Suprapubic skin (tissue), 4 donors: ENCODE measurements around the gene ASB18. TPM values are rescaled to one million over a fixed set of nuclear protein-coding genes. Genes with fewer than 3 reads are reported as not detected.

Experiments used
- DNase-seq, 2 donors: peaks; one replicate each; pipeline ENCODE4 v3.0.0-alpha.2; 2019; ENCODE audit warnings: low spot score in 2 of 2
- H3K27ac ChIP-seq: fragments of 200-600 bp; sonication (generic); one replicate; pipeline ENCODE4 v1.5.1; 2019
- H3K27me3 ChIP-seq: fragments of 200-600 bp; sonication (generic); one replicate; pipeline ENCODE4 v1.5.1; 2019
- H3K36me3 ChIP-seq: fragments of 200-600 bp; sonication (generic); one replicate; pipeline ENCODE4 v1.5.1; 2019
- H3K4me1 ChIP-seq: fragments of 200-600 bp; sonication (generic); one replicate; pipeline ENCODE4 v1.5.1; 2019
- H3K4me3 ChIP-seq: fragments of 200-600 bp; sonication (generic); one replicate; pipeline ENCODE4 v1.5.1; 2019; ENCODE audit warnings: mild to moderate bottlenecking
- H3K9me3 ChIP-seq: fragments of 200-600 bp; sonication (generic); one replicate; pipeline ENCODE4 v1.5.1; 2019
- CTCF ChIP-seq, 2 donors: fragments of 200-600 bp in 1 of 2; fragments of 450-650 bp in 1 of 2; sonication (generic) in 1 of 2; IDR thresholded peaks; one replicate each; pipeline ENCODE4 v1.5.1; 2016 to 2019; ENCODE audit warnings: antibody characterized with exemption in 2 of 2, mild to moderate bottlenecking in 1 of 2, moderate library complexity in 1 of 2
- EP300 ChIP-seq: sonication (generic); formaldehyde crosslinking; IDR thresholded peaks from one replicate; pipeline ENCODE4 v1.6.1; 2017; ENCODE audit warnings: antibody characterized with exemption
- POLR2A ChIP-seq, 2 donors: fragments of 450-650 bp; IDR thresholded peaks; one replicate each; pipeline ENCODE4 v1.6.1; 2017; ENCODE audit warnings: antibody characterized with exemption in 2 of 2, mild to moderate bottlenecking in 2 of 2, moderate library complexity in 2 of 2
- POLR2AphosphoS5 ChIP-seq, 3 donors: sonication (generic); formaldehyde crosslinking; IDR thresholded peaks; one replicate each; pipeline ENCODE4 v1.6.1; 2017; ENCODE audit warnings: antibody characterized with exemption in 3 of 3
- WGBS: methylation state at CpG from one replicate; pipeline ENCODE4 v1.1.5; 2018; 5-methylcytosine and 5-hydroxymethylcytosine counted together
- total RNA-seq, 4 donors: library from RNA; depleted of rRNA; stranded (reverse); fragments of >200 nt; gene quantifications; one replicate each; pipeline ENCODE4 v1.1.0, GENCODE V29; 2016

Gene ASB18
- total RNA-seq, 4 donors from 2014 or later: 0.13 TPM; not detected in 3

- TF ChIP-seq CTCF (IDR thresholded peaks at IDR 0.05) (no peak), POLR2AphosphoS5 (IDR thresholded peaks at IDR 0.05) (no peak), EP300 (no peak), POLR2A (IDR thresholded peaks at IDR 0.05) (no peak)
- H3K36me3 ChIP-seq: no peaks in the 10 kb centered on the region
- no peak overlapping the region for H3K4me3 ChIP-seq
- no peak overlapping the region for H3K27ac ChIP-seq
- H3K27me3 ChIP-seq: peaks cover 62% of the 10 kb centered on the region
- H3K9me3 ChIP-seq: no peaks in the 10 kb centered on the region
- no peaks in the 10 kb centered on the region for H3K4me1 ChIP-seq
- DNase-seq: no peak
- 70% methylated on average over 6 of the region's 6 CpGs for WGBS
Observed at GRCh38 chr2:236257575-236257974, 6.6 kb downstream of the ASB18 start.

GRCh38 chr2:236257136-236257535, 7.1 kb downstream of the ASB18 start:
- Histone ChIP-seq H3K4me3 (no peak overlapping the region), H3K27me3 (peaks cover 61% of the 10 kb centered on the region), H3K9me3 (no peaks in the 10 kb centered on the region), H3K36me3 (no peaks in the 10 kb centered on the region), H3K4me1 (no peaks in the 10 kb centered on the region), H3K27ac (no peak overlapping the region)
- DNase-seq: no peak
- WGBS: 60% methylated on average over 8 of the region's 8 CpGs
- TF ChIP-seq POLR2AphosphoS5 (IDR thresholded peaks at IDR 0.05): no peak
- no peak for TF ChIP-seq CTCF (IDR thresholded peaks at IDR 0.05)
- TF ChIP-seq POLR2A (IDR thresholded peaks at IDR 0.05): no peak
- TF ChIP-seq EP300: no peak

- TF ChIP-seq EP300: no peak
- TF ChIP-seq CTCF (IDR thresholded peaks at IDR 0.05): no peak
- TF ChIP-seq POLR2A (IDR thresholded peaks at IDR 0.05): no peak
- TF ChIP-seq POLR2AphosphoS5 (IDR thresholded peaks at IDR 0.05): no peak
- no peak overlapping the region for H3K27ac ChIP-seq
- no peak for DNase-seq
- 52% methylated on average over 8 of the region's 8 CpGs for WGBS
- no peaks in the 10 kb centered on the region for H3K36me3 ChIP-seq
- H3K4me3 ChIP-seq: no peak overlapping the region
- H3K27me3 ChIP-seq: peaks cover 61% of the 10 kb centered on the region
- no peaks in the 10 kb centered on the region for H3K9me3 ChIP-seq
- H3K4me1 ChIP-seq: no peaks in the 10 kb centered on the region
Observed at GRCh38 chr2:236256366-236256985, 7.7 kb downstream of the ASB18 start.

- Histone ChIP-seq H3K9me3 (no peaks in the 10 kb centered on the region), H3K4me3 (no peak overlapping the region), H3K27me3 (peaks cover 53% of the 10 kb centered on the region), H3K4me1 (no peaks in the 10 kb centered on the region), H3K27ac (no peak overlapping the region), H3K36me3 (no peaks in the 10 kb centered on the region)
- WGBS: 82% methylated on average over 13 of the region's 13 CpGs
- TF ChIP-seq EP300: no peak
- TF ChIP-seq CTCF (IDR thresholded peaks at IDR 0.05): no peak
- no peak for TF ChIP-seq POLR2A (IDR thresholded peaks at IDR 0.05)
- no peak for TF ChIP-seq POLR2AphosphoS5 (IDR thresholded peaks at IDR 0.05)
- DNase-seq: no peak
Observed at GRCh38 chr2:236254674-236255073, 9.5 kb downstream of the ASB18 start.

- no peak for TF ChIP-seq POLR2AphosphoS5 (IDR thresholded peaks at IDR 0.05)
- no peaks in the 10 kb centered on the region for H3K36me3 ChIP-seq
- no peaks in the 10 kb centered on the region for H3K4me1 ChIP-seq
- no peaks in the 10 kb centered on the region for H3K9me3 ChIP-seq
- H3K4me3 ChIP-seq: no peak overlapping the region
- H3K27ac ChIP-seq: no peak overlapping the region
- DNase-seq: no peak
- WGBS: 61% methylated on average over 3 of the region's 3 CpGs
- H3K27me3 ChIP-seq: peaks cover 50% of the 10 kb centered on the region
Observed at GRCh38 chr2:236254001-236254400, 10.2 kb downstream of the ASB18 start.

GRCh38 chr2:236252602-236253001, 11.6 kb downstream of the ASB18 start:
- Histone ChIP-seq H3K27ac (no peak overlapping the region), H3K27me3 (peaks cover 45% of the 10 kb centered on the region), H3K4me1 (no peaks in the 10 kb centered on the region), H3K9me3 (no peaks in the 10 kb centered on the region), H3K4me3 (no peak overlapping the region), H3K36me3 (no peaks in the 10 kb centered on the region)
- DNase-seq: no peak
- WGBS: 75% methylated on average over 3 of the region's 3 CpGs
- TF ChIP-seq CTCF (IDR thresholded peaks at IDR 0.05) (no peak), POLR2A (IDR thresholded peaks at IDR 0.05) (no peak), EP300 (no peak), POLR2AphosphoS5 (IDR thresholded peaks at IDR 0.05) (no peak)
